Measurements from ENCODE around the gene MYZAP. TPM values are rescaled to one million over a fixed set of nuclear protein-coding genes. Genes with fewer than 3 reads are reported as not detected.

MYZAP gene
- total RNA-seq, 1 experiment from 2014 or later, result 5.1 TPM

DNA sequence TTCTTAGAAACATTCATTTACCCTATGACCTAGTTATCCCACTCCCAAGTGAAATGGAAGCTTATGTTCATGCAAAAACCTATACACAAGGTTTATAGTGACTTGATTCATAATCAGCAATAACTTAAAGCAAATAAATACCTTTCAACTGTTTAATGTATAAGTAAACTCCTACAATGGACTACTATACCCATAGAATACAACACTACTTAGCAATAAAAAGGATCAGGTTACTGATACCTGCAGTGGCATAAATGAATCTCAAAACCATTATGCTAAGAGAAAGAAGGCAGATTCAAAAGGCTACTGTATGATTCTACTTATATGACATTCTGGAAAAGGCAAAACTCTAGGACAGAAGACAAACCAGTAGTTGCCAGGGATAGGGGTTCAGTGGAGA lies 106.5 kb downstream of the MYZAP start:
- no TSS peak for BruUV-seq (replicated peaks)
- CTCF ChIA-PET, result no interaction called here
- intact Hi-C loops (cut with micrococcal nuclease; ENCODE audit: unreplicated experiment), result no loop called here
- Mint-ChIP-seq H3K4me3 (ENCODE audit: low read depth, unreplicated experiment) (no peak overlapping the region), H3K27me3 (ENCODE audit: unreplicated experiment) (no peaks in the 10 kb centered on the region), H3K9me3 (ENCODE audit: low read depth, unreplicated experiment) (no peaks in the 10 kb centered on the region), H3K27ac (ENCODE audit: unreplicated experiment) (no peak overlapping the region), H3K36me3 (ENCODE audit: insufficient read depth, unreplicated experiment) (no peaks in the 10 kb centered on the region), H3K4me1 (ENCODE audit: low read depth, unreplicated experiment) (no peaks in the 10 kb centered on the region)
- DNase-seq, result no peak
- TF ChIP-seq CTCF (IDR thresholded peaks at IDR 0.05; ENCODE audit: unreplicated experiment), result no peak

- intact Hi-C loops (cut with micrococcal nuclease; ENCODE audit: unreplicated experiment), result no loop called here
- no peak for DNase-seq
- Mint-ChIP-seq H3K27ac (ENCODE audit: unreplicated experiment) (no peak overlapping the region), H3K4me3 (ENCODE audit: low read depth, unreplicated experiment) (no peak overlapping the region), H3K27me3 (ENCODE audit: unreplicated experiment) (no peaks in the 10 kb centered on the region), H3K9me3 (ENCODE audit: low read depth, unreplicated experiment) (no peaks in the 10 kb centered on the region), H3K36me3 (ENCODE audit: insufficient read depth, unreplicated experiment) (no peaks in the 10 kb centered on the region), H3K4me1 (ENCODE audit: low read depth, unreplicated experiment) (no peaks in the 10 kb centered on the region)
- no peak for TF ChIP-seq CTCF (IDR thresholded peaks at IDR 0.05; ENCODE audit: unreplicated experiment)
- no TSS peak for BruUV-seq (replicated peaks)
- CTCF ChIA-PET, result interaction anchor here (0.7 kb wide), 1 partner anchor 139 kb away, joined by 3 read pairs; no protein-coding TSS in a partner anchor
These were observed 107.3 kb downstream of the MYZAP start for GRCh38 chr15:57698991-57699390.

DNA sequence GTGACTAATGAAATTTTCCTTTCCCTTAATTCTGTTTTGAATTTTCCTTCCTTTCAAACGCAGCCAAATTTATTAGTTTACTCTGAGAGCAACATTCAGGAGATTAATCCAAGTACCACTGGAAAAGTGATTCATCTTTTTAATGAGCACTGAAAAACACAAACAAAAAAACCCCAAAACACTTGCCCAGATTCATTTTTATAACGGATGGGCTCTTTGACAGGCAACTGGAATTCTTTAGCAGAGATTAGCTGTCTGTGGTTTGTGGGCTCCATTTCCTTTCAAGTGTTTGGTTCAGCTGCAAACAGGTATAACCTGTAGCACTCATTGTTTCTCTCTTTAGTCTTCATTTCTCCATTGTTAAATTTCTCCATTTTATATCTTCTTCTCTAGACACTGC lies 111.7 kb downstream of the MYZAP start:
- DNase-seq, result no peak
- Mint-ChIP-seq H3K4me1 (ENCODE audit: low read depth, unreplicated experiment) (peaks cover 9% of the 10 kb centered on the region), H3K27me3 (ENCODE audit: unreplicated experiment) (no peaks in the 10 kb centered on the region), H3K9me3 (ENCODE audit: low read depth, unreplicated experiment) (no peaks in the 10 kb centered on the region), H3K27ac (ENCODE audit: unreplicated experiment) (no peak overlapping the region), H3K4me3 (ENCODE audit: low read depth, unreplicated experiment) (no peak overlapping the region), H3K36me3 (ENCODE audit: insufficient read depth, unreplicated experiment) (peaks cover 18% of the 10 kb centered on the region)
- intact Hi-C loops (cut with micrococcal nuclease; ENCODE audit: unreplicated experiment), result no loop called here
- CTCF ChIA-PET, result no interaction called here
- no TSS peak for BruUV-seq (replicated peaks)
- no peak for TF ChIP-seq CTCF (IDR thresholded peaks at IDR 0.05; ENCODE audit: unreplicated experiment)

GRCh38 chr15:57704441-57704840 lies 112.7 kb downstream of the MYZAP start:
- no TSS peak for BruUV-seq (replicated peaks)
- TF ChIP-seq CTCF (IDR thresholded peaks at IDR 0.05; ENCODE audit: unreplicated experiment), result no peak
- H3K27ac Mint-ChIP-seq (ENCODE audit: unreplicated experiment), result no peak overlapping the region
- peaks cover 22% of the 10 kb centered on the region for H3K36me3 Mint-ChIP-seq (ENCODE audit: insufficient read depth, unreplicated experiment)
- no peaks in the 10 kb centered on the region for H3K27me3 Mint-ChIP-seq (ENCODE audit: unreplicated experiment)
- no peaks in the 10 kb centered on the region for H3K9me3 Mint-ChIP-seq (ENCODE audit: low read depth, unreplicated experiment)
- H3K4me3 Mint-ChIP-seq (ENCODE audit: low read depth, unreplicated experiment), result no peak overlapping the region
- peaks cover 13% of the 10 kb centered on the region for H3K4me1 Mint-ChIP-seq (ENCODE audit: low read depth, unreplicated experiment)
- CTCF ChIA-PET, result interaction anchor here (0.7 kb wide), 1 partner anchor 29 kb away, joined by 3 read pairs; no protein-coding TSS in a partner anchor
- no peak for DNase-seq
- intact Hi-C loops (cut with micrococcal nuclease; ENCODE audit: unreplicated experiment), result no loop called here
